ENCODE results near the gene BAAT.

BAAT gene

GRCh38 chr9:101353683-101354082 is 31.1 kb downstream of the BAAT start:
- Histone ChIP-seq H3K4me1 (no peaks in the 10 kb centered on the region), H3K36me3 (ENCODE audit: control insufficient read depth, insufficient read depth, low read length) (no peaks in the 10 kb centered on the region), H3K27ac (no peak overlapping the region), H3K79me2 (no peaks in the 10 kb centered on the region), H3K4me2 (ENCODE audit: low read length) (no peak overlapping the region), H2AFZ (no peak overlapping the region), H3K9ac (no peak overlapping the region), H3K9me3 (ENCODE audit: control insufficient read depth, low read length) (no peaks in the 10 kb centered on the region), H3K27me3 (ENCODE audit: control insufficient read depth, insufficient read depth, low read length) (no peaks in the 10 kb centered on the region), H3K4me3 (ENCODE audit: low read depth, low read length) (no peak overlapping the region)
- no peak for TF ChIP-seq CTCF (IDR thresholded peaks at IDR 0.05)

- no peak for TF ChIP-seq CTCF (IDR thresholded peaks at IDR 0.05)
- Histone ChIP-seq H3K79me2 (no peaks in the 10 kb centered on the region), H3K27ac (no peak overlapping the region), H3K4me1 (no peaks in the 10 kb centered on the region), H3K27me3 (ENCODE audit: control insufficient read depth, insufficient read depth, low read length) (no peaks in the 10 kb centered on the region), H3K4me2 (ENCODE audit: low read length) (no peak overlapping the region), H2AFZ (no peak overlapping the region), H3K9me3 (ENCODE audit: control insufficient read depth, low read length) (no peaks in the 10 kb centered on the region), H3K9ac (no peak overlapping the region), H3K4me3 (ENCODE audit: low read depth, low read length) (no peak overlapping the region), H3K36me3 (ENCODE audit: control insufficient read depth, insufficient read depth, low read length) (no peaks in the 10 kb centered on the region)
These were observed 31.8 kb downstream of the BAAT start for GRCh38 chr9:101352892-101353463.

- H3K9me3 ChIP-seq (ENCODE audit: control insufficient read depth, low read length): no peaks in the 10 kb centered on the region
- H3K4me1 ChIP-seq: no peaks in the 10 kb centered on the region
- no peak overlapping the region for H3K9ac ChIP-seq
- TF ChIP-seq CTCF (IDR thresholded peaks at IDR 0.05): no peak
- no peaks in the 10 kb centered on the region for H3K27me3 ChIP-seq (ENCODE audit: control insufficient read depth, insufficient read depth, low read length)
- H3K4me2 ChIP-seq (ENCODE audit: low read length): no peak overlapping the region
- H3K79me2 ChIP-seq: no peaks in the 10 kb centered on the region
- H3K4me3 ChIP-seq (ENCODE audit: low read depth, low read length): no peak overlapping the region
- no peak overlapping the region for H2AFZ ChIP-seq
- no peaks in the 10 kb centered on the region for H3K36me3 ChIP-seq (ENCODE audit: control insufficient read depth, insufficient read depth, low read length)
- no peak overlapping the region for H3K27ac ChIP-seq
These were observed 34.5 kb downstream of the BAAT start for GRCh38 chr9:101350285-101350684.

- Histone ChIP-seq H3K4me3 (ENCODE audit: low read depth, low read length) (no peak overlapping the region), H3K4me2 (ENCODE audit: low read length) (no peak overlapping the region)
- no peak for TF ChIP-seq CTCF (IDR thresholded peaks at IDR 0.05)
These were observed 42.2 kb downstream of the BAAT start for GRCh38 chr9:101342595-101342994.

GRCh38 chr9:101341958-101342357 is 42.8 kb downstream of the BAAT start:
- H3K4me1 ChIP-seq: no peaks in the 10 kb centered on the region
- no peak overlapping the region for H3K4me2 ChIP-seq (ENCODE audit: low read length)
- H3K9ac ChIP-seq: no peak overlapping the region
- no peaks in the 10 kb centered on the region for H3K27me3 ChIP-seq (ENCODE audit: control insufficient read depth, insufficient read depth, low read length)
- H3K27ac ChIP-seq: no peak overlapping the region
- H3K79me2 ChIP-seq: no peaks in the 10 kb centered on the region
- no peak overlapping the region for H2AFZ ChIP-seq
- no peaks in the 10 kb centered on the region for H3K9me3 ChIP-seq (ENCODE audit: control insufficient read depth, low read length)
- no peak overlapping the region for H3K4me3 ChIP-seq (ENCODE audit: low read depth, low read length)
- TF ChIP-seq CTCF (IDR thresholded peaks at IDR 0.05): no peak
- no peaks in the 10 kb centered on the region for H3K36me3 ChIP-seq (ENCODE audit: control insufficient read depth, insufficient read depth, low read length)

More at GRCh38 chr9:101342595-101342994, 42.2 kb downstream of the BAAT start:
- Histone ChIP-seq H3K36me3 (ENCODE audit: control insufficient read depth, insufficient read depth, low read length) (no peaks in the 10 kb centered on the region), H3K9ac (no peak overlapping the region), H3K79me2 (no peaks in the 10 kb centered on the region), H3K9me3 (ENCODE audit: control insufficient read depth, low read length) (no peaks in the 10 kb centered on the region), H3K27me3 (ENCODE audit: control insufficient read depth, insufficient read depth, low read length) (no peaks in the 10 kb centered on the region), H3K27ac (no peak overlapping the region), H3K4me1 (no peaks in the 10 kb centered on the region), H2AFZ (no peak overlapping the region)
